Calu3 (cell line): Measurements from ENCODE around the gene LCE3C. TPM values are rescaled to one million over a fixed set of nuclear protein-coding genes. Genes with fewer than 3 reads are reported as not detected.

Experiments
- BruUV-seq: library from RNA; stranded (reverse); fragments of 400-500 nt; replicated peaks from 2 replicates; lab custom pipeline; 2021; lab: Mats Ljungman, UMichigan
- CTCF ChIA-PET: fragments of 300-600 bp; sonication (Branson Sonifier 250); formaldehyde crosslinking; loops from one replicate; lab custom pipeline; 2022; ENCODE audit warnings: antibody characterized with exemption; lab: Charles Lee
- DNase-seq: peaks from one replicate; pipeline ENCODE4 v3.0.0; 2022
- H3K27ac Mint-ChIP-seq: one replicate; pipeline ENCODE4 v1.8.0; 2022; ENCODE audit warnings: mixed read lengths; ENCODE audit not compliant: unreplicated experiment
- H3K27me3 Mint-ChIP-seq: one replicate; pipeline ENCODE4 v1.8.0; 2022; ENCODE audit warnings: mixed read lengths; ENCODE audit not compliant: unreplicated experiment
- H3K36me3 Mint-ChIP-seq: one replicate; pipeline ENCODE4 v1.8.0; 2022; ENCODE audit warnings: mild to moderate bottlenecking, moderate library complexity, mixed read lengths; ENCODE audit not compliant: insufficient read depth, unreplicated experiment
- H3K4me1 Mint-ChIP-seq: one replicate; pipeline ENCODE4 v1.8.0; 2022; ENCODE audit warnings: mild to moderate bottlenecking, low read depth, mixed read lengths; ENCODE audit not compliant: unreplicated experiment
- H3K4me3 Mint-ChIP-seq: one replicate; pipeline ENCODE4 v1.8.0; 2022; ENCODE audit warnings: mild to moderate bottlenecking, low read depth, moderate library complexity, mixed read lengths; ENCODE audit not compliant: unreplicated experiment
- H3K9me3 Mint-ChIP-seq: one replicate; pipeline ENCODE4 v1.8.0; 2022; ENCODE audit warnings: low read depth, mixed read lengths; ENCODE audit not compliant: unreplicated experiment
- CTCF ChIP-seq: fragments of 200-600 bp; IDR thresholded peaks from one replicate; pipeline ENCODE4 v1.8.0; 2022; ENCODE audit warnings: antibody characterized with exemption; ENCODE audit not compliant: unreplicated experiment
- intact Hi-C: fragments of 100-400 bp; cut with micrococcal nuclease; formaldehyde crosslinking; loops from one replicate; pipeline ENCODE4 v1.10.0; 2022; ENCODE audit not compliant: unreplicated experiment
- total RNA-seq: library from RNA; stranded (reverse); gene quantifications from 2 replicates; pipeline ENCODE4 v1.2.3, GENCODE V29; 2022

The LCE3C gene
- total RNA-seq, 1 experiment from 2014 or later = not detected

GRCh38 chr1:152643945-152644344, 43.9 kb downstream of the LCE3C start:
- Mint-ChIP-seq H3K9me3 (no peaks in the 10 kb centered on the region), H3K27ac (no peak overlapping the region), H3K27me3 (peaks cover 71% of the 10 kb centered on the region), H3K4me3 (no peak overlapping the region), H3K36me3 (no peaks in the 10 kb centered on the region), H3K4me1 (no peaks in the 10 kb centered on the region)
- DNase-seq = no peak
- no TSS peak for BruUV-seq
- intact Hi-C loops = no loop called here
- no peak for TF ChIP-seq CTCF
- CTCF ChIA-PET = interaction anchor here (0.5 to 0.9 kb wide), 2 partner anchors 10 to 26 kb away, joined by 3 to 6 read pairs; no protein-coding TSS in a partner anchor

- Mint-ChIP-seq H3K36me3 (no peaks in the 10 kb centered on the region), H3K4me1 (no peaks in the 10 kb centered on the region), H3K9me3 (no peaks in the 10 kb centered on the region), H3K27ac (no peak overlapping the region), H3K4me3 (no peak overlapping the region), H3K27me3 (peaks cover 80% of the 10 kb centered on the region)
- CTCF ChIA-PET = no interaction called here
- TF ChIP-seq CTCF = no peak
- no TSS peak for BruUV-seq
- DNase-seq = no peak
- intact Hi-C loops = no loop called here
Observed at GRCh38 chr1:152645146-152645545, 45.1 kb downstream of the LCE3C start.

- CTCF ChIA-PET = no interaction called here
- Mint-ChIP-seq H3K4me1 (no peaks in the 10 kb centered on the region), H3K27ac (no peak overlapping the region), H3K4me3 (no peak overlapping the region), H3K9me3 (no peaks in the 10 kb centered on the region), H3K27me3 (peaks cover 80% of the 10 kb centered on the region), H3K36me3 (no peaks in the 10 kb centered on the region)
- intact Hi-C loops = no loop called here
- BruUV-seq = no TSS peak
- TF ChIP-seq CTCF = no peak
- DNase-seq = no peak
Observed at GRCh38 chr1:152646656-152647055, 46.6 kb downstream of the LCE3C start.

Other genes starting within 250 kb of the LCE3C start
- gene FLG2, start 240.2 kb upstream of the LCE3C start, total RNA-seq = not detected in 2 replicates
- not detected in 2 replicates for gene CRNN, start 186.0 kb upstream of the LCE3C start, total RNA-seq
- not detected in 2 replicates for gene LCE5A, start 89.4 kb upstream of the LCE3C start, total RNA-seq
- not detected in 2 replicates for gene CRCT1, start 85.8 kb upstream of the LCE3C start, total RNA-seq
- gene LCE3E, start 33.5 kb upstream of the LCE3C start, total RNA-seq = not detected in 2 replicates
- gene LCE3D, start 19.7 kb upstream of the LCE3C start, total RNA-seq = not detected in 2 replicates
- gene LCE3B, start 13.6 kb downstream of the LCE3C start, total RNA-seq = not detected in 2 replicates
- not detected in 2 replicates for gene LCE3A, start 22.9 kb downstream of the LCE3C start, total RNA-seq
- gene LCE2D, start 63.1 kb downstream of the LCE3C start, total RNA-seq = not detected in 2 replicates
- gene LCE2C, start 75.0 kb downstream of the LCE3C start, total RNA-seq = not detected in 2 replicates
- gene LCE2B, start 85.9 kb downstream of the LCE3C start, total RNA-seq = not detected in 2 replicates
- gene LCE2A, start 98.1 kb downstream of the LCE3C start, total RNA-seq = not detected in 2 replicates
- gene LCE4A, start 107.9 kb downstream of the LCE3C start, total RNA-seq = not detected in 2 replicates
- gene KPRP, start 157.8 kb downstream of the LCE3C start, total RNA-seq = not detected in 2 replicates
- not detected in 2 replicates for gene LCE1F, start 174.9 kb downstream of the LCE3C start, total RNA-seq
- gene LCE1E, start 186.0 kb downstream of the LCE3C start, total RNA-seq = not detected in 2 replicates
- not detected in 2 replicates for gene LCE1D, start 196.5 kb downstream of the LCE3C start, total RNA-seq
- not detected in 2 replicates for gene LCE1C, start 206.4 kb downstream of the LCE3C start, total RNA-seq
- not detected in 2 replicates for gene LCE1B, start 211.7 kb downstream of the LCE3C start, total RNA-seq
- gene LCE1A, start 227.2 kb downstream of the LCE3C start, total RNA-seq = not detected in 2 replicates
- not detected in 2 replicates for gene LCE6A, start 242.6 kb downstream of the LCE3C start, total RNA-seq